ENCODE results near the gene ERH. TPM values are rescaled to one million over a fixed set of nuclear protein-coding genes. Genes with fewer than 3 reads are reported as not detected.

The ERH gene
- total RNA-seq, 2 experiments from 2014 or later: 435 to 498 TPM

DNA sequence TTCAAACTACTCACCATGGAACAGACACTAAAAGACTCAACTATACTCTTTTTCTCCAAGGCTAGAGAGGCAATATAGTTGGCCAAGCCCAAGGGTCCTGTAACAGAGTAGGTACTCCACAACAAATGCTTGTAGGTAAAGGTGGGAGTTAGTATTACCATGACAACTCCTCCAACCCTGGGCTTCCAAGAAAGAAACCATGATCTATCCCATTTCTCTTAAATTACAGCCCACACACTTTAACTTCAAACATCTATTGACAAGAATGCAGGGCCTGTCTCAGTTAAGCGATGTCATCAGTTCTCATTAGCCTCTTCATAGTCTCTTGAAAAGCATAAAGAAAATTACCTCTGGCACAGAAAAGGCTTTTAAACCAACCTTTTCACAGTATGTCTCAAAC lies 25.0 kb downstream of the ERH start:
- POLR2A ChIA-PET: no interaction called here
- Histone ChIP-seq H2AFZ (ENCODE audit: low read length) (no peak overlapping the region), H3K9me3 (ENCODE audit: low read length) (peaks cover 11% of the 10 kb centered on the region; the same call in 1 of the 2 replicates), H3K79me2 (ENCODE audit: insufficient read depth, low read depth, low read length) (no peaks in the 10 kb centered on the region), H3K4me3 (ENCODE audit: low read depth, low read length, poor library complexity, severe bottlenecking) (no peak overlapping the region), H3K4me1 (ENCODE audit: insufficient read depth, low read length, poor library complexity, severe bottlenecking) (no peaks in the 10 kb centered on the region), H3K4me2 (ENCODE audit: low read length) (no peak overlapping the region), H3K9me2 (ENCODE audit: insufficient read depth, low read length) (no peaks in the 10 kb centered on the region), H4K20me1 (ENCODE audit: insufficient read depth, low read length) (no peaks in the 10 kb centered on the region), H3K27ac (ENCODE audit: low read depth, low read length, poor library complexity, severe bottlenecking) (no peak overlapping the region), H3K36me3 (ENCODE audit: insufficient read depth, low read length) (peaks cover 47% of the 10 kb centered on the region)
- DNase-seq (ENCODE audit: low spot score): no peak
- no TSS peak for BruUV-seq (replicated peaks)
- CTCF ChIA-PET (ENCODE audit: unreplicated experiment): no interaction called here
- intact Hi-C loops (cut with micrococcal nuclease; ENCODE audit: unreplicated experiment): no loop called here
- TF ChIP-seq, protein P1, sequence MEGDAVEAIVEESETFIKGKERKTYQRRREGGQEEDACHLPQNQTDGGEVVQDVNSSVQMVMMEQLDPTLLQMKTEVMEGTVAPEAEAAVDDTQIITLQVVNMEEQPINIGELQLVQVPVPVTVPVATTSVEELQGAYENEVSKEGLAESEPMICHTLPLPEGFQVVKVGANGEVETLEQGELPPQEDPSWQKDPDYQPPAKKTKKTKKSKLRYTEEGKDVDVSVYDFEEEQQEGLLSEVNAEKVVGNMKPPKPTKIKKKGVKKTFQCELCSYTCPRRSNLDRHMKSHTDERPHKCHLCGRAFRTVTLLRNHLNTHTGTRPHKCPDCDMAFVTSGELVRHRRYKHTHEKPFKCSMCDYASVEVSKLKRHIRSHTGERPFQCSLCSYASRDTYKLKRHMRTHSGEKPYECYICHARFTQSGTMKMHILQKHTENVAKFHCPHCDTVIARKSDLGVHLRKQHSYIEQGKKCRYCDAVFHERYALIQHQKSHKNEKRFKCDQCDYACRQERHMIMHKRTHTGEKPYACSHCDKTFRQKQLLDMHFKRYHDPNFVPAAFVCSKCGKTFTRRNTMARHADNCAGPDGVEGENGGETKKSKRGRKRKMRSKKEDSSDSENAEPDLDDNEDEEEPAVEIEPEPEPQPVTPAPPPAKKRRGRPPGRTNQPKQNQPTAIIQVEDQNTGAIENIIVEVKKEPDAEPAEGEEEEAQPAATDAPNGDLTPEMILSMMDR (conservative IDR thresholded peaks at IDR 0.05; ENCODE audit: low read length): no peak
- no peak for TF ChIP-seq EZH2phosphoT487 (IDR thresholded peaks at IDR 0.05; ENCODE audit: borderline replicate concordance, low read depth, low read length)

DNA sequence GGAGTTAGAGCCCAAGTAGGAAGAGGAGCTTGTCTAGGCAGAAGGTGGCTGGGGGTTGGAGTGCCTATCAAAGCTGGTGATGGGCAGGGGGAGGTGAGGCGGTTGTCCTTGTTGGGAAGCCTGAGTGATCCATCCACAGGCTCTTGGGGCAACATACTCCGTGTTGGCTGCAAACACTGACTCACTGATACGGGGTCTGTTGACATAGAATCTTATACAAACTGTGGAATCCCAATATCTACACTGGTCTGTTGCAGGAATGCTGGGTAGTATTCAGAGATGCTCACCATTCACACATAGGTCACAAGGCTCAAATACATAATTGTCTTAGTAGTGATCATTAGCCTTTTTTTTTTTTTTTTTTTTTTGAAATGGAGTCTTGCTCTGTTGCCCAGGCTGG lies 26.0 kb downstream of the ERH start:
- H3K79me2 ChIP-seq (ENCODE audit: insufficient read depth, low read depth, low read length): no peaks in the 10 kb centered on the region
- no peak for DNase-seq (ENCODE audit: low spot score)
- POLR2A ChIA-PET: no interaction called here
- peaks cover 11% of the 10 kb centered on the region; the same call in 1 of the 2 replicates for H3K9me3 ChIP-seq (ENCODE audit: low read length)
- no peak overlapping the region for H3K4me2 ChIP-seq (ENCODE audit: low read length)
- H3K36me3 ChIP-seq (ENCODE audit: insufficient read depth, low read length): peaks cover 37% of the 10 kb centered on the region
- TF ChIP-seq EZH2phosphoT487 (IDR thresholded peaks at IDR 0.05; ENCODE audit: borderline replicate concordance, low read depth, low read length): no peak
- TF ChIP-seq, protein P1 (conservative IDR thresholded peaks at IDR 0.05; ENCODE audit: low read length): no peak
- CTCF ChIA-PET (ENCODE audit: unreplicated experiment): no interaction called here
- no peaks in the 10 kb centered on the region for H3K4me1 ChIP-seq (ENCODE audit: insufficient read depth, low read length, poor library complexity, severe bottlenecking)
- no peak overlapping the region for H3K4me3 ChIP-seq (ENCODE audit: low read depth, low read length, poor library complexity, severe bottlenecking)
- no peak overlapping the region for H3K27ac ChIP-seq (ENCODE audit: low read depth, low read length, poor library complexity, severe bottlenecking)
- H3K9me2 ChIP-seq (ENCODE audit: insufficient read depth, low read length): no peaks in the 10 kb centered on the region
- H2AFZ ChIP-seq (ENCODE audit: low read length): no peak overlapping the region
- intact Hi-C loops (cut with micrococcal nuclease; ENCODE audit: unreplicated experiment): no loop called here
- no TSS peak for BruUV-seq (replicated peaks)
- H4K20me1 ChIP-seq (ENCODE audit: insufficient read depth, low read length): no peaks in the 10 kb centered on the region

- Histone ChIP-seq H4K20me1 (ENCODE audit: insufficient read depth, low read length) (no peaks in the 10 kb centered on the region), H3K79me2 (ENCODE audit: insufficient read depth, low read depth, low read length) (no peaks in the 10 kb centered on the region), H3K4me3 (ENCODE audit: low read depth, low read length, poor library complexity, severe bottlenecking) (no peak overlapping the region), H3K27ac (ENCODE audit: low read depth, low read length, poor library complexity, severe bottlenecking) (no peak overlapping the region), H3K9me3 (ENCODE audit: low read length) (no peaks in the 10 kb centered on the region), H3K4me1 (ENCODE audit: insufficient read depth, low read length, poor library complexity, severe bottlenecking) (no peaks in the 10 kb centered on the region), H2AFZ (ENCODE audit: low read length) (no peak overlapping the region), H3K9me2 (ENCODE audit: insufficient read depth, low read length) (no peaks in the 10 kb centered on the region), H3K36me3 (ENCODE audit: insufficient read depth, low read length) (peaks cover 16% of the 10 kb centered on the region), H3K4me2 (ENCODE audit: low read length) (no peak overlapping the region)
- intact Hi-C loops (cut with micrococcal nuclease; ENCODE audit: unreplicated experiment): no loop called here
- POLR2A ChIA-PET: interaction anchor here (0.6 to 1.2 kb wide), 2 partner anchors 28 to 64 kb away, joined by 3 to 4 read pairs; partner anchors contain the start of genes ERH and SLC39A9
- DNase-seq (ENCODE audit: low spot score): no peak
- TF ChIP-seq EZH2phosphoT487 (IDR thresholded peaks at IDR 0.05; ENCODE audit: borderline replicate concordance, low read depth, low read length): no peak
- TF ChIP-seq, protein P1 (conservative IDR thresholded peaks at IDR 0.05; ENCODE audit: low read length): no peak
- BruUV-seq (replicated peaks): no TSS peak
- CTCF ChIA-PET (ENCODE audit: unreplicated experiment): no interaction called here
These were observed 28.0 kb downstream of the ERH start for GRCh38 chr14:69370061-69370460.

All from OCI-LY7 (cell line).